Measurements from ENCODE around the gene MEA1. TPM values are rescaled to one million over a fixed set of nuclear protein-coding genes. Genes with fewer than 3 reads are reported as not detected.
"Not testable (repeated sequence)": the region's sequence is repeated elsewhere in the genome, so short reads cannot be mapped to it uniquely, and the experiment has no call there.

MEA1 gene
- total and polyA plus RNA-seq, 12 donors = 54.6 to 142 (median 76.3) TPM

DNA sequence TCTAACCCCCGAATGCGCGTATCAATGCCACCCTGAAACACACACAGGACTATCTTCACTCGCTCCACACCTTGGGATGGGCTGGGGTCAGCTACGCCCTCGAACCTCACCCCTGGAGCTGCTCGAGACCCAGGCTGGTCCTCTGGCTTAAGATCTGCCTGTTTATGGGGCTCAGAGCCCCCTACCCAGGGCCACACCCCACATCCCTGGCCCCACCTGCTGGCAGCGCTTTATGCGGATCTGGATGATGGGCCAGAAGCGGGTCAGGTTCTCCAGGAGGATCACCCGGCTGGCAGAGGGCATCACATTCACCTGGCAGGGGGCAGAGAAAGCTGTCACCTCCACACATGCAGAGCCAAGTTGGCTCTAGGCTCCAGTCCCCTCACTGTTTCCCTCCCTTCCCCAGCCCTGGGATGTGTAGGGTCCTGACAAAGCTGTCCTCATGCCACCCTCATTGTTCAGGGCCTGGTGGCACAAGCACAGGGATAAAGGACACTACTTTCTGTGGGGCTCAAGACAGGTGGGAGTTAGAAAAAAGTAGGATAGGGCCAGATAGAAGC lies 31.7 kb upstream of the MEA1 start:
- no peaks in the 10 kb centered on the region for H3K4me1 ChIP-seq (replicated peaks in 1 of 2)
- no peaks in the 10 kb centered on the region for H3K27me3 ChIP-seq
- no peaks in the 10 kb centered on the region for H3K9me3 ChIP-seq (replicated peaks in 1 of 3)
- peaks cover 0 to 76% of the 10 kb centered on the region in 2 donors for H3K36me3 ChIP-seq (replicated peaks in 1 of 2)
- H3K27ac ChIP-seq = no peak overlapping the region
- no peak for DNase-seq
- intact Hi-C loops (cut with DNase I) = no loop called here
- H3K4me3 ChIP-seq = no peak overlapping the region
- 90 to 94% (median 93%) methylated on average over 4 to 11 of the region's 11 CpGs for WGBS, 4 donors
- no peak for TF ChIP-seq POLR2A (IDR thresholded peaks at IDR 0.05)
- TF ChIP-seq, protein P1, sequence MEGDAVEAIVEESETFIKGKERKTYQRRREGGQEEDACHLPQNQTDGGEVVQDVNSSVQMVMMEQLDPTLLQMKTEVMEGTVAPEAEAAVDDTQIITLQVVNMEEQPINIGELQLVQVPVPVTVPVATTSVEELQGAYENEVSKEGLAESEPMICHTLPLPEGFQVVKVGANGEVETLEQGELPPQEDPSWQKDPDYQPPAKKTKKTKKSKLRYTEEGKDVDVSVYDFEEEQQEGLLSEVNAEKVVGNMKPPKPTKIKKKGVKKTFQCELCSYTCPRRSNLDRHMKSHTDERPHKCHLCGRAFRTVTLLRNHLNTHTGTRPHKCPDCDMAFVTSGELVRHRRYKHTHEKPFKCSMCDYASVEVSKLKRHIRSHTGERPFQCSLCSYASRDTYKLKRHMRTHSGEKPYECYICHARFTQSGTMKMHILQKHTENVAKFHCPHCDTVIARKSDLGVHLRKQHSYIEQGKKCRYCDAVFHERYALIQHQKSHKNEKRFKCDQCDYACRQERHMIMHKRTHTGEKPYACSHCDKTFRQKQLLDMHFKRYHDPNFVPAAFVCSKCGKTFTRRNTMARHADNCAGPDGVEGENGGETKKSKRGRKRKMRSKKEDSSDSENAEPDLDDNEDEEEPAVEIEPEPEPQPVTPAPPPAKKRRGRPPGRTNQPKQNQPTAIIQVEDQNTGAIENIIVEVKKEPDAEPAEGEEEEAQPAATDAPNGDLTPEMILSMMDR (IDR thresholded peaks at IDR 0.05) = no peak

DNA sequence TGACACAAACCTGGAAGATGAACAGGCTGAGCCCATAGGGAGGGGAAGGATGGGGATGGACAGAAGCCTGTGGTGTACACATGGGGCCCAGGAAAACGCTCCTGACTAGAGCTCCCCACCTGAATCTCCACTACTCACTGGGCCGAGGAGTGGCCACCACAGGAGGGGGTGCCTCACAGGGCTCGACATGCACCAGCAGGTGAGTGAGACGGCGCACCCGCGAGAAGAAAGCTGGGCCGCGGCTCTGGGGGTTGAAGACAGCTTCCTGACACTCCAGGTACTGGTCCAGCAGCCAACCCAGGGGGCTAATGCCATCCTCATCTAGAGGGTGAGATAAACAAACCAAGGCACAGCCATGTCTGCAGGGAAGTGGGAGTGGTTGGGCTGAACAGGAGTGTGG lies 29.6 kb upstream of the MEA1 start:
- TF ChIP-seq, protein P1 (IDR thresholded peaks at IDR 0.05) = no peak
- TF ChIP-seq POLR2A (IDR thresholded peaks at IDR 0.05) = no peak
- WGBS, 4 donors = 89 to 92% (median 91%) methylated on average over 9 of the region's 9 CpGs

DNA sequence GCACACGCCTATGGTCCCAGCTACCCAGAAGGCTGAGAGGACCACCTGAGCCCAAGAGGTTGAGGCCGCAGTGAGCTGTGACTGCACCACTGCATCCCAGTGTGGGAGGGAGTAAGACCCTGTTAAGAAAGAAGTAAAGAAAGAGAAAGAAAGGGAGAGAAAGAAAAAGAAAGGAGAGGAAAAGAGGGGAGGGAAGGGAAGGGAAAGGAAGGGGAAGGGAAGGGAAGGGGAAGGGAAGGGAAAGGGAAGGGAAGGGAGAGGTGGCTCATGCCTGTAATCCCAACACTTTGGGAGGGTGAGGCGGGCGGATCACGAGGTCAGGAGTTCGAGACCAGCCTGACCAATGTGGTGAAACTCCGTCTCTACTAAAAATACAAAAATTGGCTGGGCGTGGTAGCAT lies 27.7 kb upstream of the MEA1 start:
- intact Hi-C loops (cut with DNase I); H3K27me3 ChIP-seq; H3K4me3 ChIP-seq; H3K9me3 ChIP-seq (replicated peaks in 1 of 3); DNase-seq; H3K27ac ChIP-seq; H3K4me1 ChIP-seq (replicated peaks in 1 of 2): not testable (repeated sequence)
- 88 to 99% (median 93%) methylated on average over 8 of the region's 8 CpGs for WGBS, 4 donors
- H3K36me3 ChIP-seq (replicated peaks in 1 of 2) = peaks cover 0 to 82% of the 10 kb centered on the region in 2 donors

More for the DNA sequence above, 29.6 kb upstream of the MEA1 start:
- no peak overlapping the region for H3K4me3 ChIP-seq
- no peaks in the 10 kb centered on the region for H3K9me3 ChIP-seq (replicated peaks in 1 of 3)
- no peaks in the 10 kb centered on the region for H3K4me1 ChIP-seq (replicated peaks in 1 of 2)
- no peaks in the 10 kb centered on the region for H3K27me3 ChIP-seq
- peaks cover 0 to 78% of the 10 kb centered on the region in 2 donors for H3K36me3 ChIP-seq (replicated peaks in 1 of 2)
- intact Hi-C loops (cut with DNase I) = no loop called here
- DNase-seq = no peak
- no peak overlapping the region for H3K27ac ChIP-seq

DNA sequence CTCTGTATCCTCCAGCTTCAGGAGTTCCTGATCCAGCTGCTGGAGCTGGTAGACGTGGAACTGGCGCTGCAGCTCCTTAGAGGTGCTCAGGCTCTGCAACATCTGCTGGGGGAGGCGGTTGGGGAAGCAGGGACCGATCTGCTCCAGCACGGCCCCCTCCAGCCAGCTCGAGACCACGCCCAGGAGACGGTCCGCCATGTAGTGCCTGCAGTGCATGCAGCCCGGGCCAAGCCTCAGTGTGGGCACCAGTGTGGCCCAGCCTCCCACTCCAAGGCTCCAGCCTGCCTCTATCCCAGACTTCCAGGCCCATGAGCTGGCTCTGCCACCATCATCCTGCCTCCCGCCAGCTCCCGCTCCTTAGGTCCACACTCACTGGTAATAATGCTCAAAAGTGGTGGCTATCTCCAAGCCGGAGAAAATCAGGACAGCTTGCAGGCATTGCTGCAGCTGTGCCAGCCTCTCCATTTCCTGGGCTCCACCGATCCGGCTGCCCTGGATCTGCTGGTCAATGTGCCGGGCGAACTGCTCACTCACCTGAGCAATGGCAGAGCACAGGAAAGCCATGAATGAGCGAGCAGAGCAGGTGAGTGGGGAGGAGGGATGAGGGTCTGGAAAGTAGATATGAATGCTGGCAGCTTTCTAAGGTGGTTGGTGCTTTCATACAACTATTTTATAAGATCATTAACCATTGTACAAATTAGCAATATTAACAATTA lies 27.0 kb upstream of the MEA1 start:
- H3K27me3 ChIP-seq = no peaks in the 10 kb centered on the region
- intact Hi-C loops (cut with DNase I) = no loop called here
- no peak overlapping the region for H3K4me3 ChIP-seq
- no peak for DNase-seq
- peaks cover 0 to 75% of the 10 kb centered on the region in 2 donors for H3K36me3 ChIP-seq (replicated peaks in 1 of 2)
- WGBS, 4 donors = 91 to 95% (median 93%) methylated on average over 13 to 18 of the region's 18 CpGs
- H3K27ac ChIP-seq = no peak overlapping the region
- H3K9me3 ChIP-seq (replicated peaks in 1 of 3) = no peaks in the 10 kb centered on the region
- H3K4me1 ChIP-seq (replicated peaks in 1 of 2) = no peaks in the 10 kb centered on the region
- TF ChIP-seq, protein P1 (IDR thresholded peaks at IDR 0.05) = no peak
- TF ChIP-seq POLR2A (IDR thresholded peaks at IDR 0.05) = no peak

DNA sequence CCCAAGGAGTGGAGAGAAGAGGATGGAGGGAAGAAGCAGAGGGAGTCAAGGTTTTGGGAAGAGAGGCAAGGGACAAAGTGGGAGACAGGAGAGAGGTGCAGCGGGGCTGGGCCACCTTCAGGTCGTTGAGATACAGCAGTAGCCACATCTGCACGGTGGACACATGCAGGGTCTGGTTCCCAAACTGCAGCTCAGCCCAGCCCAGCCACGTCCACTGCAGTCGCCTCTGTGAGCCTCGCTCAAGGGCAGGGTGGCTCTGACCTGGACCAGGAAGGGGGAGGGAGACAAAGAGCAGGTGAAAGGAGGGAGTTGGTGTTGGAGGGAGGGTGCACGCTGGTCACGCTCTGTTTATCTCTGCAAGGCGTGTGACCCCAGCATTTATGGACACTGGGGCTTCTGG lies 25.0 kb upstream of the MEA1 start:
- 85 to 91% (median 88%) methylated on average over 6 to 9 of the region's 9 CpGs for WGBS, 4 donors
- Histone ChIP-seq H3K27ac (no peak overlapping the region), H3K27me3 (no peaks in the 10 kb centered on the region), H3K9me3 (replicated peaks in 1 of 3) (no peaks in the 10 kb centered on the region), H3K4me3 (no peak overlapping the region), H3K4me1 (replicated peaks in 1 of 2) (no peaks in the 10 kb centered on the region), H3K36me3 (replicated peaks in 1 of 2) (peaks cover 0 to 76% of the 10 kb centered on the region in 2 donors)
- no peak for DNase-seq
- TF ChIP-seq, protein P1 (IDR thresholded peaks at IDR 0.05) = no peak
- TF ChIP-seq POLR2A (IDR thresholded peaks at IDR 0.05) = no peak
- intact Hi-C loops (cut with DNase I) = no loop called here

Data from adrenal gland (tissue), 12 donors.